ENCODE results near the gene RAB7A. TPM values are rescaled to one million over a fixed set of nuclear protein-coding genes. Genes with fewer than 3 reads are reported as not detected.
A peak's percentile ranks its signal among the peaks of the same experiment; 100 is the strongest.

Gene RAB7A
- total and polyA plus RNA-seq, 10 of the 15 experiments (the other 5 are each of a cell fraction or from before 2014, with no cell fraction given), result 40.3 to 212 (median 160) TPM

DNA sequence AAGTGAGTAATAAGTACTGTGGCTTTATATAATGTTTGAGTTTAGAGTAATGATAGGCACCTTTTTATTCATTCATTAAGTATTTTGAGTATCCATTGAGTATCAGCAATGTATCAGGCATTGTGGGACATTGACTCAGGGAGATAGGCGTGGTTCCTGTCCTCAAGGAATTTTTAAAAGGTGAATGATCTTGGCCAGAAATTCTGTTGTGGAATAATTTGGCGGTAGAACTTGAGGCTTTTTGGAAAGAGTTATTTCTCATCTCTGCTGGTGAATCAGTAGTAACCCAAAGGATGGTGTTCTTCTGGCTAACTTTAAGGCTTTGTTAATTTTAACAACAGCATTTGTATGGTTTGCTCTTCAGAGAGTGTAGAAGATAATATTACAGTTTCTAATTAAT is 2.0 kb downstream of the RAB7A start:
- intact Hi-C loops (cut with micrococcal nuclease; ENCODE audit: unreplicated experiment) (loop anchor here (2.0 kb wide), 1 partner anchor 77 kb away; no protein-coding TSS in a partner anchor), in situ Hi-C loops (cut with MboI) (no loop called here)
- TF ChIP-seq WRNIP1 (IDR thresholded peaks at IDR 0.05; ENCODE audit: borderline replicate concordance, low read depth, low read length), result no peak
- TF ChIP-seq SMARCA5 (IDR thresholded peaks at IDR 0.05), result no peak
- no peak for TF ChIP-seq RB1 (IDR thresholded peaks at IDR 0.05; ENCODE audit: borderline replicate concordance)
- no peak for TF ChIP-seq MEF2B (IDR thresholded peaks at IDR 0.05; ENCODE audit: partially characterized antibody, poor library complexity, severe bottlenecking)
- TF ChIP-seq IKZF2 (IDR thresholded peaks at IDR 0.05), result no peak
- no peak for TF ChIP-seq TCF3 (IDR thresholded peaks at IDR 0.05; ENCODE audit: borderline replicate concordance, insufficient read depth, low read depth, low read length)
- no peak for TF ChIP-seq ZNF217 (IDR thresholded peaks at IDR 0.05)
- no peak for TF ChIP-seq BHLHE40 (IDR thresholded peaks at IDR 0.05; ENCODE audit: borderline replicate concordance in 1 of 2, low read depth in 2 of 2, low read length in 1 of 2)
- TF ChIP-seq HCFC1 (IDR thresholded peaks at IDR 0.05; ENCODE audit: low read length), result no peak
- no peak for TF ChIP-seq SMAD5 (IDR thresholded peaks at IDR 0.05; ENCODE audit: low read depth)
- no peak for TF ChIP-seq FOXK2 (IDR thresholded peaks at IDR 0.05)
- no peak for TF ChIP-seq STAT3 (IDR thresholded peaks at IDR 0.05; ENCODE audit: low read depth, low read length)
- no peak for TF ChIP-seq KAT2A (conservative IDR thresholded peaks at IDR 0.05; ENCODE audit: control insufficient read depth, low read depth, low read length)
- TF ChIP-seq MTA2 (IDR thresholded peaks at IDR 0.05; ENCODE audit: low read depth), result no peak
- peaks cover 71% of the 10 kb centered on the region for H3K79me2 ChIP-seq (ENCODE audit: control insufficient read depth, insufficient read depth, low read length)
- ATAC-seq (no peak), DNase-seq (ENCODE audit: low read depth, low spot score) (no peak), FAIRE-seq (no peak)
- ChIA-PET POLR2A (interaction anchor here (1.0 to 2.9 kb wide), 4 partner anchors 10 to 76 kb away, joined by 3 to 11 read pairs (median 4); no protein-coding TSS in a partner anchor), RAD21 (ENCODE audit: unreplicated experiment) (interaction anchor here (0.9 to 3.8 kb wide), 3 partner anchors 46 to 152 kb away, joined by 3 to 14 read pairs (median 3); partner anchors contain the start of gene ACAD9), SMC1A (ENCODE audit: uncharacterized antibody, unreplicated experiment) (interaction anchor here (0.6 to 4.0 kb wide), 10 partner anchors 9 to 138 kb away, joined by 3 to 26 read pairs (median 4); no protein-coding TSS in a partner anchor), CTCF (interaction anchor here (0.6 to 1.6 kb wide), 5 partner anchors 9 to 66 kb away, joined by 3 to 9 read pairs (median 3); no protein-coding TSS in a partner anchor)
- no peak overlapping the region for H3K9ac ChIP-seq (ENCODE audit: control insufficient read depth, insufficient read depth, low read length)
- peaks cover 8% of the 10 kb centered on the region for H4K20me1 ChIP-seq (ENCODE audit: control insufficient read depth, insufficient read depth)
- H3K9me3 ChIP-seq (replicated peaks; ENCODE audit: control insufficient read depth, insufficient read depth, low read length), result no peaks in the 10 kb centered on the region
- H3K4me2 ChIP-seq (ENCODE audit: control insufficient read depth, insufficient read depth), result peak overlapping the region; percentile 82
- no peak overlapping the region for H3K27ac ChIP-seq (ENCODE audit: control insufficient read depth, insufficient read depth)
- no peaks in the 10 kb centered on the region for H3K36me3 ChIP-seq (ENCODE audit: control insufficient read depth in 2 of 2, insufficient read depth in 2 of 2, low read length in 1 of 2)
- H2AFZ ChIP-seq (ENCODE audit: control insufficient read depth, low read depth, low read length), result no peak overlapping the region
- H3K27me3 ChIP-seq (replicated peaks in 1 of 2; ENCODE audit: control insufficient read depth in 2 of 2, insufficient read depth in 2 of 2, low read length in 1 of 2), result no peaks in the 10 kb centered on the region
- peaks cover 12% of the 10 kb centered on the region for H3K4me1 ChIP-seq (ENCODE audit: control insufficient read depth, insufficient read depth, low read length)
- WGBS (ENCODE audit: insufficient coverage, insufficient replicate concordance, low lambda C conversion rate, missing lambda C conversion rate), result 93% methylated on average over 2 of the region's 2 CpGs
- no TSS peak for BruUV-seq (replicated peaks)
- H3K4me3 ChIP-seq, result peak overlapping the region; percentile 79

Data from GM12878 (cell line).